SH-SY5Y (cell line): ENCODE results near the gene SLC16A6.

Experiments
- GATA2 ChIP-seq: IDR thresholded peaks from 2 replicates; pipeline ENCODE4 v1.6.1; 2011; ENCODE audit warnings: mild to moderate bottlenecking, low read depth, low read length
- GATA3 ChIP-seq: IDR thresholded peaks from 2 replicates; pipeline ENCODE4 v1.6.1; 2011; ENCODE audit warnings: low read depth, mild to moderate bottlenecking, low read length, moderate library complexity

DNA sequence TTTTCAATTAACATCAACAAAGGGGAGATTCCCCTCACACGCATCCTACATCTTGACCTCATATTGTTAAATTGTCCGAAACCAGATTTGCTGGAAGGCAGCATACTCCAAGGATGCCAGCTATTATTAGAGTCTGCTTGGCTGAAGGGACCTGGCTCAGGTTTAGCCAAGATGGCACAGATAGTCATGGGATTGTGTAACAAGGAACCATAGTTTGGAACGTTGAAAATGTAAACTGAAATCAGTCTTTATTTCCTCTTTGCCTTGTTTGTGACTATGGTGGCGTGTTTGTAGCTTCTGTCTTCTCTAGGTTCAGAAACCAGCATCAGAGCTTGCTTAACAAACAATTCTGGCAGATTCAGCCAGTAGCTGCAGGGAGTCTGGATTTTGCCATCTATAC is 6.3 kb upstream of the SLC16A6 start:
- no peak for TF ChIP-seq GATA3
- TF ChIP-seq GATA2 = no peak
